Astrocyte of the hippocampus (primary cell): Measurements from ENCODE around the gene FAM8A1.
A peak's percentile ranks its signal among the peaks of the same experiment; 100 is the strongest.

ENCODE experiments used
- DNase-seq: peaks from one replicate; pipeline ENCODE4 v3.0.0; 2011; ENCODE audit warnings: low read depth, low spot score

FAM8A1 gene

GRCh38 chr6:17600527-17601385, 654 bp downstream of the FAM8A1 start:
- peak; percentile 69 for DNase-seq

GRCh38 chr6:17601386-17601703, 1.2 kb downstream of the FAM8A1 start:
- no peak for DNase-seq

DNA sequence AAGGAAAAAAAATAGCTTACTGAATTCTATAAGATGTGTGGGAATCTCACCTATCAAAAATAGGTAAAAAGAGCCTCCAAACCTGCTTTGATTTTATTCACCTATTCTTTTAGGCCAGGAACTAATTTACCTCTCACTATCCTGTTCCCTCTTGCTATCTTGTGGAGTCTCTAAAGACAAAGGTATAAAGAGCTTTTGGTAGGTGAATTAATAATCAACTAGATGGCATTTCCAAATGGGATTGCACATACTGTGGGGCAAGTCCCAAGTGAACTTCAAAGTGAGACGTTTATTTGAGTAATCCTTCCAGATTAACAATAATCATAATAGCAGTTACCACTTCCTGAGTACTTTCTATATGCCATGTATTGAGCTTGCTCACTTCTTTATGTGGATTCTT, 2.8 kb downstream of the FAM8A1 start:
- DNase-seq = no peak

DNA sequence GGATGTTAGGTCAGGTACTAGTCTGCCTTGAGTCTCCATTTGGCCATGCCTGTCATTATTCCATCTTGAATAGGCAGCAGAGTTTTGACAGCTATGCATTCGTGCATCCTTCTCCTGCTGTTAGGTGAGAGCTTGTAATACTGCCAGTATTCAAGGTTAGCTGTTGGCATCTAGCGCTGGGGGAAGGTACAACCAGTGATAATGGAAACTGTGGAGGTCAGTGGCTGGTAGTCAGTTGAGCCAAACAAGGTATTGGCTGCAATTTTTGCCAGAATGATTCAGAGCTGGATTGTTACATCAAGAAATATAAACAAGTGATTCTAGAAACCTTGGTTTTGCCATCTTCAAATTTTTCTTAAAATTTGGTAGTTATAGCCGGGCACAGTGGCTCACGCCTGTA, 6.5 kb downstream of the FAM8A1 start:
- DNase-seq = no peak

- DNase-seq = no peak
These were observed 10.7 kb downstream of the FAM8A1 start for GRCh38 chr6:17610835-17611234.

- no peak for DNase-seq
These were observed 11.9 kb downstream of the FAM8A1 start for GRCh38 chr6:17612048-17612447.

DNA sequence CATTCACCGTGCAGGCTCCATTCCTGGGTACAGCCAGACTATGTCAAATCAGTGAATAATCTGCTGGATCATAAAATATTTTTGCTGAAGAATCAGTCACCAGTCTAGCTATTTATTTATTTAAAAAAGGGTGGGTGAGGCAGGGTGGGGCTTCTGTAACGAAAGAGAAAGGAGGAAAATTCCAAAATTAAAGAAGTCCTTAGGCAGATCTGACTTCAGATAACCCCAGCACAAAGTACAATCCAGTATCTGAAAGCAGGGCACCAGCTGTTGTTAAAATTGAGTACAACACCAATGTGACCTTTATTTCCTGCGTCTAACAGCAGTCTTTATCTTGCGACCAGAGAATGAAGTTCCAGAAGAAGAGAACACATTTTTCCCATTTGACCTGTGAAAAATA, 15.7 kb downstream of the FAM8A1 start:
- DNase-seq = no peak

- peak; percentile 44 for DNase-seq
These were observed 20.9 kb downstream of the FAM8A1 start for GRCh38 chr6:17621003-17621402.

DNA sequence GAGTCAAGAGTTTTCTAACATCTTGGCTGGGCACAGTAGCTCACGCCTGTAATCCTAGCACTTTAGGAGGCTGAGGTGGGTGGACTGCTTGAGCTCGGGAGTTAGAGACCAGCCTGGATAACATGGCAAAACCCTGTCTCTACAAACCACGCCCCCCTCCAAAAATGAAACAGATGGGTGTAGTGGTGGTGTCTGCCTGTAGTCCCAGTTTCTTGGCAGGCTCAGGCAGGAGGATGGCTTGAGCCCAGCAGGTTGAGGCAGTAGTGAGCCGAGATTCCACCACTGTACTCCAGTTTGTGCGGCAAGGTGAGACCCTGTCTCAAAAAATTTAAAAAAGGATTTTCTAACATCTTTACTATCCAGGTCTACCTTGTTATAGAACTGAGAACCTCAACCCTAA, 22.0 kb downstream of the FAM8A1 start:
- DNase-seq = no peak

DNA sequence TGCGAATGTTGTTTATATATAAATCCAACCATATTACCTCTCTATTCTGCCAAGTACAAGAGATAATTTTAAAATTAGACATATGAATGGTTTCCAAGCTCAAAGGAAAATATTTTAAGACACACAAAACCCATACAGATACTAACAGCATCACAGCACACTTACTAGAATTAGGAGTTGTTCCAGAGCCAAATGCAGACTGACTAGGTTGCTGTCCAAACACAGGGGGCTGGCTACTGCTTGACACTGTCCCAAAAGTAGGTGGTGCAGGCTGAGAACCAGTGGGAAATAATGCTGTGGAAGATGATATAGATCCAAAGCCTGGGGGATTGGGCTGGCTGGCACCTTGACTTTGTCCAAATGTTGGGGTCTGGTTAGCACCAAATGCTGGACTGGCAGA, 24.3 kb downstream of the FAM8A1 start:
- no peak for DNase-seq

DNA sequence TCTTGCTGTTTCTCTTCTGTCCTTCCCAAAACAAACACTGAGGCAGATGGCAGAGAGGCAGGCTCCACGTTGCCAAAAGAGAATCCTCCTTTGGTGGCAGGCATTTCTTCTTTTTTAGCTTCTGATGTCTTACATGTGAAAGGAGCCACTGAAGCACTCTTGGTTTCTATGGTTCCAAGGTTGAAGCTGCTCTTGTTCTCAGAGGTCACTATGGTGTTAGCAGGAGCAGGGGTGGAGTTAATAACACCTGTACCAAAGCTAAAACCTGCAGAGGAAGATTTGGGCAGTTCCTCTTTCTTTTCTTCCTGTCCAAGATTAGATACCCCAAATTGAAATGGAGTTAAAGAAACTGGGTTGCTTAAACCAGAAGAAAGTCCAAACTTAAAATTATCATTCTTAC, 28.8 kb downstream of the FAM8A1 start:
- DNase-seq = no peak

DNA sequence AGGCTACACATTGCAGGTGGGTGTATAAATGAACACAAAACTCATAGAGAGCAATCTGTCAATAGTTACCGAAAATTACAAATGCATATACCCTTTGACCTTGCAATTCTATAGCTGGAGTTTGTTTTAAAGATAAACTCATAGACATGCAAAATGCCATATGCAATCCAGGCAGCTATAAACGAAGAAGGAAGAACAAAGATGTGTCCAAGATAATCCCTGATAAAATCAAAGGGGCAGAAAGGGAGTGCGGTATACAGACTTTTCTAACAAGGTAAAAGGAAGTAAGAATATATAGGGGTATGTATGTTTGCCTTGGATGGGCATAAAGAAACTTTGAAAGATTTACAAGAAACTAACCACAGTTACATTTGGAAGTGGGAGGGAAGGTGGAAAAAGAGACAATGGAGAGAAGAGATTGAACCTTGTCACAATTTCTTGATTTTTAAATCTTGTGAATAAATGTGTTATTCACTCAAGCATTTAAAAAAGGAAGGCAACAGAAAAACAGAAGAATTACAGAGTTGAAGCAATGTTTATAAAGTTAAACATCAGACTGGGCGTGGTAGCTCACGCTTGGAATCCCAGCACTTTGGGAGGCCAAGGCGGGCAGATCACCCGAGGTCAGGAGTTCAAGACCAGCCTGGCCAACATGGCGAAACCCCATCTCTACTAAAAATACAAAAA, 29.9 kb downstream of the FAM8A1 start:
- DNase-seq = no peak

- no peak for DNase-seq
These were observed 30.5 kb downstream of the FAM8A1 start for GRCh38 chr6:17630511-17631073.

GRCh38 chr6:17632934-17633333, 32.8 kb downstream of the FAM8A1 start:
- DNase-seq = no peak

GRCh38 chr6:17633465-17634188, 33.5 kb downstream of the FAM8A1 start:
- DNase-seq = no peak

- DNase-seq = no peak
These were observed 35.5 kb downstream of the FAM8A1 start for GRCh38 chr6:17635568-17635967.

DNA sequence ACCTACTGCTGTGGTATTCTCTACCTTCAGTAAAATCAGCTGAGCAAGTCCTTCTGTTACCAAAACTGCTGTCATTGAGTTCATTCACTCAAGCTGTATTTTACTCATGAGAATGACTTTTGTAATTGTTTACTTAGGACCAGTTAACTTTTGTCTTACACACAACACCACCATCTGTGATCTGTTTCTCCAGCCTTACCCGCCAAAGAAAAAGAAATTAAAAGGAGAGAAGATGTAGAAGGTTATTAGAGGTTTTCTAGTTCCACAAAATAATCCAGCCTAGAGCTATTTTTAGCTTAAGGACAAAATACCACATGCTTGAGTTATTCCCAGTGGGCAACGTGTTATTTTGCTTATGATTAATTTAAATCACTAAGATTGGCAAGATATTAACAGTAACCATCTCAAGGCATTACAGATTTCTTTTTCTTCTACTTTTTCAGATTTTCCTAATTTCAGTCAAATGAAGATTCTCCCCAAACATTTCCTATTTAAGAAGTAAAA, 38.2 kb downstream of the FAM8A1 start:
- no peak for DNase-seq

- no peak for DNase-seq
These were observed 40.4 kb downstream of the FAM8A1 start for GRCh38 chr6:17640477-17640917.

GRCh38 chr6:17648745-17649144, 48.6 kb downstream of the FAM8A1 start:
- no peak for DNase-seq

DNA sequence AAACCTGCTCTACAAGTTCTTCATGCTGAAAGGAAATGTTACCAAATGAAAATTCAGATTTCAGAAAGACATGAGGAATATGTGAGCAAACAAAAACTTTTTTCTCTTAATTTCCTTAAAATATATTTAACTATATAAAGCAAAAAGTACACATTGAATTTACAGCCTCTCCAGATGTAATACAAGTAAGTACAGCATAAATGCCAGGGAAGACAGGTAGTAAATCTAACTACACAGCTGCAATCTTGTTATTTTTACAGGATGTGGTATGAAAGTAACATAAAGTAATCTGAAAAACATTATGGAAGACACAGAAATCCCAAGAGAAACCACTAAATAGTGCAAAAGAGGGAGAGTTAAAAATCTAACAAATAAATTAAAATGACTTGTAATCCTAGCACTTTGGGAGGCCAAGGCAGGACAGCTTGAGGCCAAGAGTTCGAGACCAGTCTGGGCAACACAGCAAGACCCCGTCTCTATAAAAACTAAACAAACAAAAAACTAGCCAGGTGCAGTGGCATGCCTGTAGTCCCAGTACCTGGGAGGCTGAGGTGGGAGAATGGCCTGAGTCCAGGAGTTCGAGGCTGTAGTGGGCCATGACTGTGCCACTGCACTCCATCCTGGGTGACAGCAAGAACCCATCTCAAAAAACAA, 50.7 kb downstream of the FAM8A1 start:
- no peak for DNase-seq

- no peak for DNase-seq
These were observed 53.2 kb downstream of the FAM8A1 start for GRCh38 chr6:17653198-17653882.
